GM13977 (cell line): Measurements from ENCODE around the gene PHF23.
A peak's percentile ranks its signal among the peaks of the same experiment; 100 is the strongest.

Experiments used
- DNase-seq: peaks from one replicate; pipeline ENCODE4 v3.0.0; 2012; ENCODE audit warnings: low spot score
- in situ Hi-C: fragments of 300-500 bp; cut with MboI; formaldehyde crosslinking; loops from one replicate; pipeline ENCODE4 v1.12.0; 2022; ENCODE audit warnings: low sequenced_read_pairs, low pct_unique_long_range_greater_than_20kb, mixed read lengths, inconsistent platforms; ENCODE audit not compliant: unreplicated experiment
- TF ChIP-seq, protein P1 (sequence below): IDR thresholded peaks from 2 replicates; pipeline ENCODE4 v1.5.1; 2012; ENCODE audit warnings: mild to moderate bottlenecking, control low read depth; ENCODE audit not compliant: insufficient read depth; ENCODE audit errors: extremely low read depth, missing control alignments

The PHF23 gene

DNA sequence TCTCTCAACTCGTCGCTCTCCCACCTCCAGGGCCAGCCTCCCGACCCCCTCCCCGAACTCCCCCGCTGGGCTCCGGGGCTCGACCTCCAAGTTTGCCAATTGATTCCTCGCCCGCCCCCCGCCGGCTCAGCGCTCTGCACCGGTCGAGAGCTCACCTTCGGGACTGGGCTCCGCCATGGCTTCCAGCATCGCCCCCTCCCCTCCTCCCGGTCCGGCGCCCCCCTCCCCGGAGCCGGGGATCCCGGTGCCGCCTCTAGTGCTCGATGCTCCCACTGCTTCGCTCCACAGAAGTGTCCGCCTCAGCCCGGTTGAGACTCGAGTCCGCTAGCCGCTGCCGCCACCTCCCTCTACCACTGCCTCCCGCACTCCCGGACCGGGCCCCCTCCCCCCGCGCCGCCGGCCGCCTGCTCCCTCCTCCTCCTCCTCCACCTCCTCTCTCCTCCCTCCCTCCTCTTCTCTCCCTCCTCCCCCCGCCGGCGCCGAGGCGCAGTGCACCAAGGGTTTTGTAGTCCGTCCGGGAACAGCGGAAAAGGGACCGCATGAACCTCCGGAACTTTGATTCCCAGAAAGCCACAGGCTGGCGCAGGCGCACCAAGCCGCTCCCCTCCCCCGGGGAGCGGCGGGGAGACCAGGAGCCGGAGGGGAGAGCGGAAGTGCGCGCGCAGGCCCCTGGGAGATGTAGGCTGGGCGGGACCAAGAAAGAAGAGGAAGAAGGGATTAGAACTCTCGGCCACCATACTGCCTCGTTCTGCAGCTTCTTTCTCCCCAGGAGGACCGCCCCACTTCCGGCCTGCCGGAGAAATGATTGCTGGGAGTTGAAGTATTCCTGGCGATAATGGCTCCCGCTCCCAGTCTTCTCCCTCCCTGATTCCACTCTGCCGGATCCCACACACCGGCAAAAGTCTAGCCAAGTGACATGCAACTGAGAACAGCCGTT lies at the start of gene PHF23:
TSS of gene PHF23 (minus strand) at position 367 of the 937 bp plus-strand sequence. CDS start at position 189, 178 bp downstream.
- TF ChIP-seq, protein P1, sequence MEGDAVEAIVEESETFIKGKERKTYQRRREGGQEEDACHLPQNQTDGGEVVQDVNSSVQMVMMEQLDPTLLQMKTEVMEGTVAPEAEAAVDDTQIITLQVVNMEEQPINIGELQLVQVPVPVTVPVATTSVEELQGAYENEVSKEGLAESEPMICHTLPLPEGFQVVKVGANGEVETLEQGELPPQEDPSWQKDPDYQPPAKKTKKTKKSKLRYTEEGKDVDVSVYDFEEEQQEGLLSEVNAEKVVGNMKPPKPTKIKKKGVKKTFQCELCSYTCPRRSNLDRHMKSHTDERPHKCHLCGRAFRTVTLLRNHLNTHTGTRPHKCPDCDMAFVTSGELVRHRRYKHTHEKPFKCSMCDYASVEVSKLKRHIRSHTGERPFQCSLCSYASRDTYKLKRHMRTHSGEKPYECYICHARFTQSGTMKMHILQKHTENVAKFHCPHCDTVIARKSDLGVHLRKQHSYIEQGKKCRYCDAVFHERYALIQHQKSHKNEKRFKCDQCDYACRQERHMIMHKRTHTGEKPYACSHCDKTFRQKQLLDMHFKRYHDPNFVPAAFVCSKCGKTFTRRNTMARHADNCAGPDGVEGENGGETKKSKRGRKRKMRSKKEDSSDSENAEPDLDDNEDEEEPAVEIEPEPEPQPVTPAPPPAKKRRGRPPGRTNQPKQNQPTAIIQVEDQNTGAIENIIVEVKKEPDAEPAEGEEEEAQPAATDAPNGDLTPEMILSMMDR = no peak
- peak; percentile 99 for DNase-seq
- in situ Hi-C loops = no loop called here

DNA sequence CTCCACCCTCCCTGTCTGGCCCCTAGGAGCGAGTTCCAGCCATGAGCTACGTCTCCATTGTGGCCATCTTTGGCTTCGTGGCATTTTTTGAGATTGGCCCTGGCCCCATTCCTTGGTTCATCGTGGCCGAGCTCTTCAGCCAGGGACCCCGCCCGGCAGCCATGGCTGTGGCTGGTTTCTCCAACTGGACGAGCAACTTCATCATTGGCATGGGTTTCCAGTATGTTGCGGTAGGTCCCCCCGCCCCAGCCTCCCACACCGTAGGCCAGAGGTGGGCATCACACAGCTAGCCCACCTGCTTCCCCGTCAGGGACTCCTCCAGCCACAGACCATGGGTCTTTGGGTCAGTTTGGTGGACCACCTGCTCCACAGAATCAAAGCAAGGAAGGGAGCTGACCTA lies 46.4 kb upstream of the PHF23 start:
- in situ Hi-C loops = no loop called here
- TF ChIP-seq, protein P1 = no peak
- DNase-seq = peak; percentile 9

DNA sequence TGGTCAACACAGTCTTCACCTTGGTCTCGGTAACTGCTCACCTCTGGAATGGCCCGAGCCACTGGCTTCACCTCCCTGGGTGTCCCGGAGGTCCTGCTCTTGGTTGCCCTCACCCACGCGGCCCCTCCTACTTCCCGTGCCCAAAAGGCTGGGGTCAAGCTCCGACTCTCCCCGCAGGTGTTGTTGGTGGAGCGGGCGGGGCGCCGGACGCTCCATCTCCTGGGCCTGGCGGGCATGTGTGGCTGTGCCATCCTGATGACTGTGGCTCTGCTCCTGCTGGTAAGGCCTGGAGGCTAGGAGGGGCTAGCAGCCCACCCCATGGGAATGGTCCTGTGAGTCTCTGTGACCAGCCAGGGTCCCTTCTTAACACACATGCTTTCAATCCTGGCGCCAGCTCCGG lies 45.7 kb upstream of the PHF23 start:
- TF ChIP-seq, protein P1 = no peak
- no peak for DNase-seq
- in situ Hi-C loops = no loop called here

DNA sequence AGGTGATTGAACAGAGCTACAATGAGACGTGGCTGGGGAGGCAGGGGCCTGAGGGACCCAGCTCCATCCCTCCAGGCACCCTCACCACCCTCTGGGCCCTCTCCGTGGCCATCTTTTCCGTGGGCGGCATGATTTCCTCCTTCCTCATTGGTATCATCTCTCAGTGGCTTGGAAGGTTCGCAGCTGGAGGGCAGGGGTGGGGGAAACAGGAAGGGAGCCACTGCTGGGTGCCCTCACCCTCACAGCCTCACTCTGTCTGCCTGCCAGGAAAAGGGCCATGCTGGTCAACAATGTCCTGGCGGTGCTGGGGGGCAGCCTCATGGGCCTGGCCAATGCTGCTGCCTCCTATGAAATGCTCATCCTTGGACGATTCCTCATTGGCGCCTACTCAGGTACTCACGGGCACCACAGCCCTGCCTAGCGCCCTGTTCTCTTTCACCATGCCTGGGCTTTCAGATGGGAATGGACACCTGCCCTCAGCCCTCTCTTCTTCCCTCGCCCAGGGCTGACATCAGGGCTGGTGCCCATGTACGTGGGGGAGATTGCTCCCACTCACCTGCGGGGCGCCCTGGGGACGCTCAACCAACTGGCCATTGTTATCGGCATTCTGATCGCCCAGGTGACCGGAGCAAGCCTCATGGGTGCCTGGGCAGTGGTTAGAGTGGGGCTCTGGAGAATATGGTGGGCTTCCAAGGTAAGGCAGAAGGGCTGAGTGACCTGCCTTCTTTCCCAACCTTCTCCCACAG lies 44.4 kb upstream of the PHF23 start:
- DNase-seq = peak; percentile 14
- in situ Hi-C loops = no loop called here
- TF ChIP-seq, protein P1 = no peak

DNA sequence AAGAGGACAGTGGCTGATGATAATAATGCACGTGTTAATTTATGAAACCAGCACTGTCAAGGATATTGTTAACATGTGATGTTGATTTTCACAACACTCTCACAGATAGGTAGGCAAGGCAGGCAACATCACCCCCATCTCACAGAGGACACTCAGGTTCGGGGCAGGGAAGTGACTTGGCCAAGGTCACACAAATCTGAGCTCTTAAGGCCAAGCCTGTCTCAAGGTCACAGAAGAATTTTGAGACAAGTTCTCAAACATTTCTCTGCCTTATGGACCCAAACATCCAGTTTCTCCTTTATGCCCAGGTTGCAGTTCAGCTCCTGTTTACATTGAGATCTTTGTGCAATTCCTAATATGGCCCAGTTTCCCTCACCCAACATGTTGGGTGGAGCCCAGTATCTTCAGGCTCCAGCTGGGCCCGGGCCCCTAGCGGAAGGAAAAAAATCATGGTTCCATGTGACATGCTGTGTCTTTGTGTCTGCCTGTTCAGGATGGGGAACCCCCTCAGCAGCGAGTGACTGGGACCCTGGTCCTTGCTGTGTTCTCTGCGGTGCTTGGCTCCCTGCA lies 43.6 kb upstream of the PHF23 start:
- TF ChIP-seq, protein P1 = no peak
- in situ Hi-C loops = no loop called here

DNA sequence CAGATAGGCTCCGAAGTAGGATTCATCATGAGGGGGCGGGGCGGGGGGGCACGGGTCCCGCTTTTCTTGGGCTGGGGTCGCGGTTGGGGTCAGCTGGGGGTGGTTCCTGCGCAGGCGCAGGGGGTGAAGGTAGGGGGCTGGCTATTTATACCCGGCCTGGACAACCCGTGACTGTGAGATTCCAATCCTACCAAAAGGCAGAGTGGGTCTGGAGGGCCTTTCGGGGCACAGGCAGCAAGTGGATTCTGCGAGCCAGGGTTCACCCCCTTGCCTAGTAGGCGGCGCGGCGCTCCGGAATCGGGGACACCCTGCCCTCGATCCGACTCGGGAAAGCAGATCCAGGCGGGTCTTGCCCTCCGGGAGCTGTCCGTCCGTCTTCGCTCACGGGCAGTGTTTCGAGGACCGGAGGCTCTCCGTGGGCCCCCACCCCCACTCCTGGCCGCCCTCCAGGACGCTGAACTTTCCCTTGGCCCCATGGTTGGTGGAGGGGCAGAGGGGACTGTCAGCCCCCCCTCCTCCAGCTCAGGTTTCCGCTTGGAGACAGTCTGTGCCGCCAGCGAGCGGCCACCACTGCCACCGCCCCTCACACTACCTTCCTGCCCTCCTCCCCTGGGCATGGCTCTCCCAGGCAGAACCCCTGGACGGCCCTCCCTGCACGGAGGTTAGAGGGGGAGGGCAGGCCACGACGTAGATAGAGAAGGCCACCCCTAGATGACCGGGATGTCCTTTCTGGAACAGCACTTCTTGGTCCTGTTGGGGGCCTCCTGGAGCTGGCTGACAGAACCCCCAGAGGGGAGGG lies 42.9 kb upstream of the PHF23 start:
- TF ChIP-seq, protein P1 = no peak
- peak; percentile 31 for DNase-seq
- in situ Hi-C loops = no loop called here

More for the DNA sequence above, 43.6 kb upstream of the PHF23 start:
- peak; percentile 50 for DNase-seq
